ENCODE results near the gene IFT25.

The IFT25 gene

GRCh38 chr1:53954128-53954527 lies 8.6 kb upstream of the IFT25 start:
- DNase-seq: no peak
- H3K27ac ChIP-seq: no peak overlapping the region
- no peak for TF ChIP-seq CTCF (IDR thresholded peaks at IDR 0.05)
- H3K4me3 ChIP-seq: no peak overlapping the region
- H3K27me3 ChIP-seq: no peaks in the 10 kb centered on the region
- H3K36me3 ChIP-seq: peaks cover 15 to 49% (median 38%) of the 10 kb centered on the region in 3 donors
- H3K9me3 ChIP-seq: no peaks in the 10 kb centered on the region
- H3K4me1 ChIP-seq: peaks cover 0 to 27% (median 3%) of the 10 kb centered on the region in 4 donors
- intact Hi-C loops (cut with DNase I; ENCODE audit: low total_unique reads): loop anchor here (5.0 kb wide), 1 partner anchor 77 kb away; no protein-coding TSS in a partner anchor

- no peak for DNase-seq
- Histone ChIP-seq H3K4me3 (no peak overlapping the region), H3K9me3 (no peaks in the 10 kb centered on the region), H3K4me1 (peaks cover 0 to 37% (median 15%) of the 10 kb centered on the region in 4 donors), H3K27ac (no peak overlapping the region), H3K27me3 (no peaks in the 10 kb centered on the region), H3K36me3 (peaks cover 12 to 33% (median 30%) of the 10 kb centered on the region in 3 donors)
- no peak for TF ChIP-seq CTCF (IDR thresholded peaks at IDR 0.05)
- intact Hi-C loops (cut with DNase I; ENCODE audit: low total_unique reads): loop anchor here (5.0 kb wide), 1 partner anchor 74 kb away; no protein-coding TSS in a partner anchor
Observed at GRCh38 chr1:53951697-53952096, 6.2 kb upstream of the IFT25 start.

GRCh38 chr1:53949023-53949990 lies 3.8 kb upstream of the IFT25 start:
- Histone ChIP-seq H3K36me3 (peaks cover 12 to 28% (median 26%) of the 10 kb centered on the region in 3 donors), H3K4me1 (peaks cover 3 to 44% (median 22%) of the 10 kb centered on the region in 4 donors), H3K27ac (no peak overlapping the region), H3K27me3 (no peaks in the 10 kb centered on the region), H3K9me3 (no peaks in the 10 kb centered on the region), H3K4me3 (no peak overlapping the region)
- intact Hi-C loops (cut with DNase I; ENCODE audit: low total_unique reads): no loop called here
- DNase-seq: no peak
- peak; percentile 52 to 63 for TF ChIP-seq CTCF (IDR thresholded peaks at IDR 0.05)

- no peak for DNase-seq
- intact Hi-C loops (cut with DNase I; ENCODE audit: low total_unique reads): no loop called here
- Histone ChIP-seq H3K4me1 (peaks cover 4 to 47% (median 27%) of the 10 kb centered on the region in 4 donors), H3K9me3 (no peaks in the 10 kb centered on the region), H3K27me3 (no peaks in the 10 kb centered on the region), H3K4me3 (no peak overlapping the region), H3K36me3 (peaks cover 12 to 19% (median 16%) of the 10 kb centered on the region in 3 donors), H3K27ac (peak overlapping the region in 1 of 2 donors; percentile 87)
- TF ChIP-seq CTCF (IDR thresholded peaks at IDR 0.05): no peak
Observed at GRCh38 chr1:53948291-53948690, 2.8 kb upstream of the IFT25 start.

- TF ChIP-seq CTCF (IDR thresholded peaks at IDR 0.05): no peak
- Histone ChIP-seq H3K36me3 (peaks cover 7 to 9% (median 8%) of the 10 kb centered on the region in 3 donors), H3K9me3 (no peaks in the 10 kb centered on the region), H3K4me3 (peak overlapping the region; percentile 81 to 86), H3K27ac (peak overlapping the region; percentile 87 to 90), H3K4me1 (peaks cover 4 to 47% (median 27%) of the 10 kb centered on the region in 4 donors), H3K27me3 (no peaks in the 10 kb centered on the region)
- intact Hi-C loops (cut with DNase I; ENCODE audit: low total_unique reads): loop anchor here (2.0 kb wide), 1 partner anchor 59 kb away; the partner anchor contains the start of gene YIPF1
- no peak for DNase-seq
Observed at GRCh38 chr1:53947172-53947907, 1.8 kb upstream of the IFT25 start.

All from tibial artery (tissue), 4 donors.